Neural cell (in vitro differentiated cells): Measurements from ENCODE around the gene COL16A1.

ENCODE experiments used
- CTCF ChIP-seq: fragments of 450-650 bp; IDR thresholded peaks from 2 replicates; pipeline ENCODE4 v1.5.1; 2014; ENCODE audit warnings: antibody characterized with exemption, mild to moderate bottlenecking, moderate library complexity; ENCODE audit not compliant: poor library complexity, severe bottlenecking
- RAD21 ChIP-seq: fragments of 450-650 bp; conservative IDR thresholded peaks from 2 replicates; pipeline ENCODE4 v1.6.1; 2014; ENCODE audit warnings: antibody characterized with exemption, mild to moderate bottlenecking, moderate library complexity
- REST ChIP-seq: IDR thresholded peaks from 2 replicates; pipeline ENCODE4 v1.6.1; 2012; ENCODE audit warnings: borderline replicate concordance

- TF ChIP-seq CTCF, result no peak
- no peak for TF ChIP-seq REST
- TF ChIP-seq RAD21, result no peak
Measured at GRCh38 chr1:31749785-31750735, 46.2 kb upstream of the COL16A1 start.
